Measurements from ENCODE around the gene DEPDC1B.

- TF ChIP-seq CTCF (IDR thresholded peaks at IDR 0.05) = no peak
- TF ChIP-seq POLR2A (IDR thresholded peaks at IDR 0.05) = no peak
Observed at GRCh38 chr5:60632153-60632552, 67.8 kb downstream of the DEPDC1B start.

Data from testis (tissue), 2 donors.